Progenitor cell of endocrine pancreas (in vitro differentiated cells): Measurements from ENCODE around the gene DGKI. TPM values are rescaled to one million over a fixed set of nuclear protein-coding genes. Genes with fewer than 3 reads are reported as not detected.

ENCODE experiments used
- DNase-seq: peaks from one replicate; pipeline ENCODE4 v3.0.0; 2021; ENCODE audit warnings: low spot score; ENCODE audit not compliant: unreplicated experiment
- H3K27ac Mint-ChIP-seq: 2 replicates; pipeline ENCODE4 v1.8.0; 2021; ENCODE audit warnings: mild to moderate bottlenecking, moderate library complexity, mixed read lengths
- H3K27me3 Mint-ChIP-seq: 2 replicates; pipeline ENCODE4 v1.8.0; 2021; ENCODE audit warnings: mixed read lengths
- H3K36me3 Mint-ChIP-seq: 2 replicates; pipeline ENCODE4 v1.8.0; 2022; ENCODE audit warnings: mixed read lengths; ENCODE audit not compliant: insufficient read depth
- H3K4me1 Mint-ChIP-seq: 2 replicates; pipeline ENCODE4 v1.8.0; 2021; ENCODE audit warnings: low read depth, mixed read lengths
- H3K4me3 Mint-ChIP-seq: 2 replicates; pipeline ENCODE4 v1.8.0; 2021; ENCODE audit warnings: low read depth, mild to moderate bottlenecking, moderate library complexity, mixed read lengths
- H3K9me3 Mint-ChIP-seq: 2 replicates; pipeline ENCODE4 v1.8.0; 2021; ENCODE audit warnings: low read depth, mixed read lengths
- CTCF ChIP-seq: fragments of 200-600 bp; sonication (generic); IDR thresholded peaks from one replicate; pipeline ENCODE4 v1.5.0; 2021; ENCODE audit warnings: antibody characterized with exemption, mild to moderate bottlenecking; ENCODE audit not compliant: unreplicated experiment
- total RNA-seq: library from RNA; stranded (reverse); gene quantifications from 2 replicates; pipeline ENCODE4 v1.2.1, GENCODE V29; 2021

DGKI gene
- total RNA-seq, 1 donor from 2014 or later, result 0.41 TPM

DNA sequence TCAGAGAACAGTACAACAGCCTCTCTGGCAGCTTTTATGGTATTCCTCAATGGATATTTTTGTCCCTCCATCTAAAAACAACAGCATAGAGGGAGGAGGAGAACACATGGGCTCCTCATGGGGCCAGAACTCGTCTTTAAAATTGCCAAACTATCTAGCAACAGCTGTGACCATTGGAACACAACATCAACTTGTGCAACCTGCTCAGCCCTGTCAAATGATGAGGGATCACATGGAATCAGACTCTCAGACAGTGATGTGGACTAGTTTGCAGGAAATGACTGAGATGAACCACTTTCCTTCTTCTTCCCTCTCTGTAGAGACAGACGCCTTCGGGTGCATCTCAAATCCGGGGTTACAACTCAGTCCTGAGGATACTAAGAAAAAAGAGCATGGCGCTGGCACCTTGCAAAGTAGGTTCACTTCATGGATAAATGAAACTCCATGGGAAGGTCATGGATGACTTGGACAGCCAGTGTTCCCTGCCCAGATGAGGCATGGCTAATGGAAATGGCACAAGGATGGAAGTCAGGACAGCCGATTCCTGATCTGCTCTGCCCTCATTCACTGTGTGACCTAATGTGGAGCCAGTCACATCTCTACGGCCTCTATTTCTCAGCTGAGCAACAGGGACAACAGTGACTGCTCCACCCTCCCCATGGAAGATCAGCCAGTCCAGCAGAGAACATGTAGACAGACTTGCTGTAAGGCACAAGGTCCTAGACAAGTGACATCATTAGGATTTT lies 24.6 kb upstream of the DGKI start:
- Mint-ChIP-seq H3K4me3 (no peak overlapping the region), H3K36me3 (peaks cover 40% of the 10 kb centered on the region), H3K4me1 (no peaks in the 10 kb centered on the region), H3K9me3 (peaks cover 8% of the 10 kb centered on the region), H3K27ac (no peak overlapping the region), H3K27me3 (no peaks in the 10 kb centered on the region)
- no peak for TF ChIP-seq CTCF
- no peak for DNase-seq

- no peak for DNase-seq
- Mint-ChIP-seq H3K27me3 (no peaks in the 10 kb centered on the region), H3K4me1 (no peaks in the 10 kb centered on the region), H3K36me3 (peaks cover 46% of the 10 kb centered on the region), H3K27ac (no peak overlapping the region), H3K9me3 (peaks cover 12% of the 10 kb centered on the region), H3K4me3 (no peak overlapping the region)
- no peak for TF ChIP-seq CTCF
These were observed 23.9 kb upstream of the DGKI start for GRCh38 chr7:137870684-137871083.

DNA sequence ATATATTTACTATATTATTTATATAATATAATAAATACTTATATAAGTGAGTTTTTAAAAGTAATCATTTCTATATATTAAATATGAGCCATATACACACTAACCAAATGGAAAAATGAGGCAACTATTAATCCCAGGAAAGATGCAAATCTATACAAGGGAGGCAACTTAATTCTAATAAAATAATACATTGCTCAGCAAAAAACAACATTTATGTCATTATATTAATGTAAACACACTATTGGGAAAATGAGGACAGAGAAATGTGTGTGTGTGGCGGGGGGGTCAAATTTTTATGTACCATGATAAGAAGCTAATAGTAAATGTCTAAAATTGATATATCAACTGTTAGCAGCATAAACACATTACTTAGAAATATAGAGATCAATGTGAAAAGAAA lies 23.3 kb upstream of the DGKI start:
- DNase-seq, result no peak
- Mint-ChIP-seq H3K4me1 (no peaks in the 10 kb centered on the region), H3K36me3 (peaks cover 49% of the 10 kb centered on the region), H3K4me3 (no peak overlapping the region), H3K9me3 (peaks cover 16% of the 10 kb centered on the region), H3K27me3 (no peaks in the 10 kb centered on the region), H3K27ac (no peak overlapping the region)
- TF ChIP-seq CTCF, result no peak

DNA sequence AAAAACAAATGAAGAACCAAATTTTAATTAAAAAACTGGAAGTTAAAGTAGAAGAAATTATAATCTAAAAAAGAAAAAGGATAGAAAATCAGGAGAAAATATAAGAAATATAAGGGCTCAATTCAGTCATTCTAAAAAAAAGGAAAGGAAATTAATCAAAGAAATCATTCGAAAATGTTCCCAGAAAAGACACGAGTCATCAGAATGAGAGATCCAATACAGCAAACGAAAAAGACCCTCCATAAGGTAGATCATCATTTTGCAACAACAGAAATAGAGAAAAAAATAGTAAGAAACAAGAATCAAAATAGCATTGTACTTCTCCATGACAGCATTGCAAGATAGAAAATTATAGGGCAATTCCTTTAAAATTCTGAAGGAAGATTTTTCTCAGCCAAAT lies 22.5 kb upstream of the DGKI start:
- no peak for TF ChIP-seq CTCF
- Mint-ChIP-seq H3K4me1 (no peaks in the 10 kb centered on the region), H3K9me3 (peaks cover 16% of the 10 kb centered on the region), H3K36me3 (peaks cover 49% of the 10 kb centered on the region), H3K4me3 (no peak overlapping the region), H3K27ac (no peak overlapping the region), H3K27me3 (no peaks in the 10 kb centered on the region)
- DNase-seq, result no peak

GRCh38 chr7:137867289-137867688 lies 20.5 kb upstream of the DGKI start:
- Mint-ChIP-seq H3K27me3 (no peaks in the 10 kb centered on the region), H3K4me3 (no peak overlapping the region), H3K36me3 (peaks cover 50% of the 10 kb centered on the region), H3K27ac (no peak overlapping the region), H3K9me3 (peaks cover 16% of the 10 kb centered on the region), H3K4me1 (no peaks in the 10 kb centered on the region)
- TF ChIP-seq CTCF, result no peak
- DNase-seq, result no peak
